AG04449 (cell line): ENCODE results near the gene PSD4.

Experiments
- CTCF ChIA-PET: fragments of 350-600 bp; formaldehyde crosslinking; extraction: SDS; loops from one replicate; lab custom pipeline; 2021; ENCODE audit warnings: antibody characterized with exemption; lab: Yijun Ruan, JAX
- POLR2A ChIA-PET: fragments of 400-600, 350-600 bp; formaldehyde crosslinking; extraction: SDS; loops from one replicate; lab custom pipeline; 2020; ENCODE audit warnings: antibody characterized with exemption, inconsistent platforms; lab: Yijun Ruan, JAX
- DNase-seq: peaks from one replicate; pipeline ENCODE4 v3.0.0-alpha.2; 2010; ENCODE audit warnings: low read depth, low spot score
- H3K4me3 ChIP-seq: 2 replicates; pipeline ENCODE4 v1.5.1; 2011; ENCODE audit warnings: low read depth, mild to moderate bottlenecking, control low read depth, low read length
- CTCF ChIP-seq: IDR thresholded peaks from one replicate; pipeline ENCODE4 v1.5.1; 2011; ENCODE audit warnings: mild to moderate bottlenecking, moderate library complexity, low read length, control low read depth, inconsistent platforms; ENCODE audit not compliant: insufficient read depth; ENCODE audit errors: missing control alignments

PSD4 gene

DNA sequence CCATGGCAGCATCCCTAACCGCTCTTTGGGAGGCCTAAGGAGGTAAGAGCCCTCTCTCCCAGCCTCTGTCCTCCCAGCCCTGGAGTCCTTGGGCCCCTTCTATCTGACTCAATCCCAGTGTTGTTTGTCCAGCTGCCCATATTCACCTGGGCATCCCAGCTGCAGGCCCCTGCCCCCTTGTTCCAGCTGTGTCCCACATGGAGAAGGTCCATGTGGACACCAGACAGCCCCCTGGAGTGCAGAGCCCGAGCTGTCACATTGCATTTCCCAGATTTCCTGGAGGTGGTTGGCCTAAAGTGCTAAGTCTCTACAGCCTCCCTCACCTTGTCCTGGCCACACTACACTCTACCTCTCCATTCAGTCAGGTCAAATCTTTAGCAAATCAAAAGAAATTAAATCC is 42.5 kb downstream of the PSD4 start:
- TF ChIP-seq CTCF: no peak
- DNase-seq: no peak
- H3K4me3 ChIP-seq: no peak overlapping the region
- POLR2A ChIA-PET: no interaction called here
- CTCF ChIA-PET: interaction anchor here (0.7 to 12.2 kb wide), 9 partner anchors 11 to 174 kb away, joined by 3 to 180 read pairs (median 3); no protein-coding TSS in a partner anchor

DNA sequence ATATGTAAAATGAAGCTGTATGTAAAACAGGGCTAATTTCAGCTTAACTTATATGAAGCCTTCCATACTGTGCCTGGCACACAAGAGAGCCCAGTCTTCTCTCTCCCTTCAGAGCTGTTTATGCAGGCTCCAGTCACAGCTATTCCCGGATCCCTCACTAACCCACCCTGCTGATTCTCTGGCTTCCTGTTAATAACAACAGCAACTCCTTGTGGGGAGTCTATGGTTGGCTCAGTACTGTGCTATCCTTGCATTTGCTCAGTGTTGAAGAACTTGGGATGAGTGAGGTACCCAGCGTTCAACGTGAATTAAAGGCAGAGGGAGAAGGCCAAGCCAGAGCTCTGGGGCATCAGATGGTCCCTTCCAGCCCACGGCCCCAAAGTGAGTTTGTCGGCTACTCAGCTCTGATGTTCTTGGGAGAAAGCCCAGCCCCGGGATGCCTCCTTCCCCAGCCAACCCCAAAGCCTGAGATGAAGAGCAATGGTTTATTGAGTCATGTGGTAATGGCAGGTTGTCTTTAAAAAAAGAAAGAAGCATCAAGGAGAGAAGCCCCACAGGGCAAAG is 43.2 kb downstream of the PSD4 start:
- ChIA-PET CTCF (interaction anchor here (0.7 to 12.2 kb wide), 11 partner anchors 10 to 173 kb away, joined by 3 to 180 read pairs (median 3); no protein-coding TSS in a partner anchor), POLR2A (no interaction called here)
- no peak overlapping the region for H3K4me3 ChIP-seq
- DNase-seq: no peak
- TF ChIP-seq CTCF: no peak

DNA sequence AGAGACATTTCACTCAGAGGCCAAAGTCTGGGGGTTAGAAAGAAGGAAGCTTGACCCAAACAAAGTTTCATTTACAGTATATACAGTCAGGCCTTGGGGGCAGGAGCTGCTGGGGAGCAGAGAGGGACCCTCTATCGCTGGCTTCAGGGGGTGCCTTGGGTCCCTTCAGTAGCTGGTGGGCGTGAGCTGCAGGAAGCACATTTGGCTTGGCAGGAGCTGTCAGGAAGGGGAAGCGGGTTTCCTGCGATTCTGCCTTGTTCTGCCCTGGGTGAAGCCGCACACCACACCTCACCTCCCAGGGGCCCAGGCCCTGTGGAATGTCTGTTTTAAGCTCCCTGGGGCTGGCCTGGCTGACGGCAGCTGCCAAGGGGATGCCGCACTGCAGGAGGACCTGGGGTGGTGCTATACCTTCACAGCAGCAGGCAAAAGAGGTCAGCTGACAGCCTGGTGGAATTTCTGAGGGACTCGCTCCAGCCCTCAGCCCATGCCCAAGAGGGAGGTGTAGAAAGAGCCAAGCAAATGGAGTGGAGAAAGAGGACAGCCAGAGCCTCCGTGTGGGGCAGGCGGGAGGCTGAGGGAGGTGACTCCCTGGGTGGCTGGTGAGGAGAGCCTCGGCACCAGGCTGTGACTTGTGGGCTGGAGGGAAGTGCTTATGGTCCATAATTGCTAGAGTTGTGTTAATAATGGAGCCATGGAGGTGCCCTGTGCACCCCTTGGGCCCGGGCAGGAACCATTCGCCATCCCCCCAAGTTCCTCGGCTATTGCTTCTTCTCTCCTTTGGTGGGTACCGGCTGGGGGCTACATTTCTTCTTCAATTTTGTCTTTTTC is 43.9 kb downstream of the PSD4 start:
- no peak overlapping the region for H3K4me3 ChIP-seq
- POLR2A ChIA-PET: no interaction called here
- no peak for TF ChIP-seq CTCF
- CTCF ChIA-PET: interaction anchor here (1.1 to 12.2 kb wide), 7 partner anchors 13 to 152 kb away, joined by 3 to 180 read pairs (median 4); no protein-coding TSS in a partner anchor
- DNase-seq: no peak

- ChIA-PET CTCF (interaction anchor here (1.1 to 12.2 kb wide), 3 partner anchors 17 to 81 kb away, joined by 4 to 180 read pairs (median 6); no protein-coding TSS in a partner anchor), POLR2A (no interaction called here)
- DNase-seq: no peak
- TF ChIP-seq CTCF: no peak
- no peak overlapping the region for H3K4me3 ChIP-seq
These were observed 44.7 kb downstream of the PSD4 start for GRCh38 chr2:113218283-113219091.

- no peak for DNase-seq
- no peak overlapping the region for H3K4me3 ChIP-seq
- CTCF ChIA-PET: no interaction called here
- POLR2A ChIA-PET: no interaction called here
- no peak for TF ChIP-seq CTCF
These were observed 45.3 kb downstream of the PSD4 start for GRCh38 chr2:113219092-113219441.

DNA sequence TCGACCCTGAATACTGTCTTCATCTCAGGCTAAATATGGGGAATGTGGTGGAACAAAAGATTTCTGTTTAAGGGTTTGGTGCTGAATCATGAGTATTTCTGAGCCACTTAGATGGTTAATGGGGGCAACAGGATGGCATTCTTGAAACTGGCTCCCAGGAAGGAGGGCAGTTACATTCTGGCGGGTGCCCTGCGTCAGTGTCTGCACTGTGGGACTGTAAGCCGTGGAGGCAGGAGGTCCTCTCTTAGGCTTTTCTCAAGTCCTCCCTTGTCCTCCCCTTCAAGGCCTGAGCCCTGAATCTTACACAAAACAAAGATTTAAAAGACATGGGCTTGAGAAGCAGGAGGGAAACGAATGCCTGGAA is 45.7 kb downstream of the PSD4 start:
- H3K4me3 ChIP-seq: no peak overlapping the region
- CTCF ChIA-PET: interaction anchor here (1.7 to 3.8 kb wide), 3 partner anchors 15 to 25 kb away, joined by 3 to 22 read pairs (median 12); no protein-coding TSS in a partner anchor
- POLR2A ChIA-PET: no interaction called here
- TF ChIP-seq CTCF: no peak
- DNase-seq: no peak
